H9 (cell line): ENCODE measurements around the gene UBE2D2. TPM values are rescaled to one million over a fixed set of nuclear protein-coding genes. Genes with fewer than 3 reads are reported as not detected.
A peak's percentile ranks its signal among the peaks of the same experiment; 100 is the strongest.

Experiments used
- DNase-seq: peaks from one replicate; pipeline ENCODE4 v3.0.0-alpha.2; 2017
- H2AFZ ChIP-seq: one replicate; pipeline ENCODE4 v1.6.1; 2013; ENCODE audit warnings: mild to moderate bottlenecking, low read length, control low read depth, moderate library complexity
- H2AK5ac ChIP-seq: 2 replicates; pipeline ENCODE4 v1.6.1; 2013; ENCODE audit warnings: low read length, control low read depth, mixed read lengths; ENCODE audit not compliant: insufficient read length
- H2BK120ac ChIP-seq: one replicate; pipeline ENCODE4 v1.6.1; 2013; ENCODE audit warnings: low read depth, mild to moderate bottlenecking, low read length, control low read depth, inconsistent platforms; ENCODE audit not compliant: poor library complexity, severe bottlenecking
- H2BK12ac ChIP-seq: 2 replicates; pipeline ENCODE4 v1.6.1; 2013; ENCODE audit warnings: low read length, control low read depth, mixed read lengths, low read depth; ENCODE audit not compliant: insufficient read length
- H2BK15ac ChIP-seq: 2 replicates; pipeline ENCODE4 v1.6.1; 2013; ENCODE audit warnings: low read depth, low read length, control low read depth
- H2BK20ac ChIP-seq: one replicate; pipeline ENCODE4 v1.6.1; 2013; ENCODE audit warnings: low read depth, mild to moderate bottlenecking, low read length, control low read depth, inconsistent platforms; ENCODE audit not compliant: poor library complexity, severe bottlenecking
- H2BK5ac ChIP-seq: 2 replicates; pipeline ENCODE4 v1.6.1; 2013; ENCODE audit warnings: low read length, control low read depth, mixed read lengths; ENCODE audit not compliant: insufficient read length
- H3K14ac ChIP-seq: 2 replicates; pipeline ENCODE4 v1.6.1; 2013; ENCODE audit warnings: low read length, control low read depth; ENCODE audit not compliant: insufficient read depth
- H3K18ac ChIP-seq: 2 replicates; pipeline ENCODE4 v1.6.1; 2013; ENCODE audit warnings: low read depth, mild to moderate bottlenecking, mixed read lengths, low read length, control low read depth; ENCODE audit not compliant: insufficient read length
- H3K23ac ChIP-seq: 2 replicates; pipeline ENCODE4 v1.6.1; 2013; ENCODE audit warnings: low read length, control low read depth, mixed read lengths, low read depth; ENCODE audit not compliant: insufficient read length
- H3K23me2 ChIP-seq: 2 replicates; pipeline ENCODE4 v1.6.1; 2013; ENCODE audit warnings: low read depth, mild to moderate bottlenecking, mixed read lengths, low read length, control low read depth; ENCODE audit not compliant: insufficient read length, poor library complexity, severe bottlenecking
- H3K27ac ChIP-seq: 2 replicates; pipeline ENCODE4 v1.5.1; 2013; ENCODE audit warnings: low read length, control low read depth, mixed read lengths, low read depth; ENCODE audit not compliant: insufficient read length
- H3K27me3 ChIP-seq: 2 replicates; pipeline ENCODE4 v1.6.1; 2013; ENCODE audit warnings: low read length, control low read depth, inconsistent platforms; ENCODE audit not compliant: insufficient read depth
- H3K4ac ChIP-seq: 2 replicates; pipeline ENCODE4 v1.6.1; 2013; ENCODE audit warnings: low read depth, mild to moderate bottlenecking, control low read depth, inconsistent platforms, low read length, moderate library complexity
- H3K4me1 ChIP-seq: 2 replicates; pipeline ENCODE4 v1.6.1; 2013; ENCODE audit warnings: low read length, control low read depth, inconsistent platforms; ENCODE audit not compliant: insufficient read depth
- H3K4me2 ChIP-seq: 2 replicates; pipeline ENCODE4 v1.6.1; 2013; ENCODE audit warnings: low read length, control low read depth, mixed read lengths; ENCODE audit not compliant: insufficient read length, insufficient read depth
- H3K56ac ChIP-seq: 2 replicates; pipeline ENCODE4 v1.6.1; 2013; ENCODE audit warnings: low read depth, mild to moderate bottlenecking, mixed read lengths, low read length, control low read depth; ENCODE audit not compliant: insufficient read length
- H3K79me1 ChIP-seq: 2 replicates; pipeline ENCODE4 v1.6.1; 2013; ENCODE audit warnings: low read depth, mild to moderate bottlenecking, moderate library complexity, low read length, control low read depth, inconsistent platforms; ENCODE audit not compliant: insufficient read depth, poor library complexity, severe bottlenecking
- H3K79me2 ChIP-seq: 2 replicates; pipeline ENCODE4 v1.6.1; 2013; ENCODE audit warnings: low read length, control low read depth, inconsistent platforms; ENCODE audit not compliant: insufficient read depth
- H3K9ac ChIP-seq: 2 replicates; pipeline ENCODE4 v1.6.1; 2013; ENCODE audit warnings: low read length, control low read depth, mixed read lengths; ENCODE audit not compliant: insufficient read length; ENCODE audit errors: extremely low read depth
- H3K9me3 ChIP-seq: one replicate; pipeline ENCODE4 v1.6.1; 2013; ENCODE audit warnings: low read depth, low read length, inconsistent platforms; ENCODE audit not compliant: control insufficient read depth
- H3T11ph ChIP-seq: one replicate; pipeline ENCODE4 v1.6.1; 2013; ENCODE audit warnings: mild to moderate bottlenecking, low read length, control low read depth, inconsistent platforms
- H4K20me1 ChIP-seq: one replicate; pipeline ENCODE4 v1.6.1; 2013; ENCODE audit not compliant: control insufficient read depth, insufficient read length, insufficient read depth
- H4K5ac ChIP-seq: 2 replicates; pipeline ENCODE4 v1.6.1; 2013; ENCODE audit warnings: low read depth, mild to moderate bottlenecking, mixed read lengths, low read length, control low read depth; ENCODE audit not compliant: insufficient read length
- H4K8ac ChIP-seq: replicated peaks from 2 replicates; pipeline ENCODE4 v1.6.1; 2013; ENCODE audit warnings: low read length, control low read depth, mixed read lengths, low read depth; ENCODE audit not compliant: insufficient read length
- H4K91ac ChIP-seq: 2 replicates; pipeline ENCODE4 v1.6.1; 2013; ENCODE audit warnings: low read depth, mild to moderate bottlenecking, moderate library complexity, mixed read lengths, low read length, control low read depth; ENCODE audit not compliant: insufficient read length
- H3K27ac Mint-ChIP-seq, 3 experiments: 2 replicates in 2 of 3; 3 replicates in 1 of 3; pipeline ENCODE4 v1.8.0; 2020 to 2021; ENCODE audit warnings: mixed read lengths in 3 of 3, mild to moderate bottlenecking in 1 of 3, moderate library complexity in 1 of 3
- H3K27me3 Mint-ChIP-seq: 2 replicates; pipeline ENCODE4 v1.8.0; 2021; ENCODE audit warnings: low read depth, mild to moderate bottlenecking, moderate library complexity, mixed read lengths
- H3K36me3 Mint-ChIP-seq, 3 experiments: 2 replicates in 2 of 3; 3 replicates in 1 of 3; pipeline ENCODE4 v1.8.0; 2020 to 2021; ENCODE audit warnings: low read depth in 3 of 3, mixed read lengths in 3 of 3; ENCODE audit not compliant: insufficient read depth in 1 of 3
- H3K4me1 Mint-ChIP-seq, 2 experiments: 2 replicates each; pipeline ENCODE4 v1.8.0; 2020; ENCODE audit warnings: mixed read lengths in 2 of 2
- H3K4me3 Mint-ChIP-seq, 2 experiments: 2 replicates in 1 of 2; 3 replicates in 1 of 2; pipeline ENCODE4 v1.8.0; 2020 to 2021; ENCODE audit warnings: mild to moderate bottlenecking in 2 of 2, mixed read lengths in 2 of 2, moderate library complexity in 1 of 2
- H3K9me3 Mint-ChIP-seq, 2 experiments: 2 replicates in 1 of 2; 3 replicates in 1 of 2; pipeline ENCODE4 v1.8.0; 2020; ENCODE audit warnings: mild to moderate bottlenecking in 2 of 2, mixed read lengths in 2 of 2, moderate library complexity in 1 of 2
- WGBS: extraction: QIAGEN DNeasy Blood & Tissue Kit; methylation state at CpG from one replicate; pipeline ENCODE4 v1.1.7; 2013; ENCODE audit warnings: missing lambda C conversion rate, low lambda C conversion rate, mixed read lengths; ENCODE audit not compliant: insufficient read length; ENCODE audit errors: extremely low coverage; 5-methylcytosine and 5-hydroxymethylcytosine counted together
- total RNA-seq: library from RNA; stranded (reverse); gene quantifications from 2 replicates; pipeline ENCODE4 v1.2.1, GENCODE V29; 2021
- TF ChIP-seq, protein P1 (sequence below): fragments of 200-600 bp; sonication (generic); conservative IDR thresholded peaks from 3 replicates; pipeline ENCODE4 v1.8.0; 2021; ENCODE audit warnings: antibody characterized with exemption, mild to moderate bottlenecking

UBE2D2 gene
- total RNA-seq, 1 experiment from 2014 or later = 236 TPM

DNA sequence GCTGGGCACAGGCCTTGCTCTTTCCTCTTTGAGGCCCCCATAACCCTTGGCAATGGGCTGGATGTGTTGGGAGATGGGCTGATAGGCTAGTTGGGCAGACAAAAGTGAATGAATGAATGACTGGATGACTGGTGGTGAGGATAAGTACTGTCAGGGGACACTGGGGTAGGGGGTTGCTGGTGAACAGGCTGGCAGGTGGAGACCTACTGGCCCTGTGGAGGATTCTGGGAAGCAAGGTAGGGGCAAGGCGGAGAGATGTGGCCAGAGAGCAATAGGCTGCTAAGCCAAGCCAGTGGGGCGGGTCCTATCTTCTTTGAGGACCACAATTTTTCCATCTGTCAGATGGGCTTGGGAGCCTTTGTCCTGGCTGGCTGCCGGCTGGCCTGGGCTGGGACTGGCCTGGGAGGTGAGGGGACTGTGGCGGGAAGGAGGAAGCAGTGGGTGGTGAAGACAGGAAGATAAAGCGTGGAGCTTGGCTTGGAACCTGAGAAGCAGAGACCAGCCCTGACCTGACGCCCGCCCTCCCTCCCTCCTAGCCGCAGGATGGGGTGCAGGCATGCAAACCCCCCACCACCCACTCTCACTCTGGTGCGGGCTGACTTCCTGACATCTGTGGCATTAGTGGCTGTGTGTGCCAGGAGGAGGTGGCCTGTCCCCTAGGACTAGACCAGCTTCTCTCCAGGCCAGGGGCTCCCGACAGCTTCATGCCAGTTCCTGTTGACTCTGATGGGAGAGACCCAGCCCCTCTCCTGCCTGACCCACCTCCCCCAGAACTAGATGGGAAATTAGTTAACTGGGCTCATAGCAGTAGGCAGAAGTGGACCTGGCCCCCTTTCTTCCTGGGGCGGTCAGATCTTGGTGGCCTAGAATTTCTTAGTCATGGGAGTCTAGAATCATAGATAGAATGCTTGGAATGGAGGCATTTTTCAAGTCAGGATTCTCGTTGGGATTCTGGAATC, 96.5 kb downstream of the UBE2D2 start:
- H3K27me3 Mint-ChIP-seq = no peaks in the 10 kb centered on the region
- Histone ChIP-seq H2BK5ac (no peak overlapping the region), H2BK20ac (no peak overlapping the region), H3K27me3 (no peaks in the 10 kb centered on the region), H3T11ph (no peak overlapping the region), H3K23ac (no peak overlapping the region), H3K56ac (no peak overlapping the region), H3K27ac (no peak overlapping the region), H4K20me1 (peaks cover 9% of the 10 kb centered on the region), H3K4me1 (peaks cover 42% of the 10 kb centered on the region), H4K8ac (no peak overlapping the region), H4K91ac (no peak overlapping the region), H2AK5ac (no peak overlapping the region), H2BK15ac (no peak overlapping the region), H3K9me3 (no peaks in the 10 kb centered on the region), H4K5ac (no peak overlapping the region), H2BK12ac (no peak overlapping the region), H3K79me1 (peaks cover 23% of the 10 kb centered on the region), H3K14ac (no peak overlapping the region), H3K23me2 (peaks cover 4% of the 10 kb centered on the region), H2BK120ac (no peak overlapping the region), H3K4ac (no peak overlapping the region), H3K9ac (no peak overlapping the region), H3K79me2 (peaks cover 73% of the 10 kb centered on the region; the same call in 1 of the 2 replicates), H2AFZ (no peak overlapping the region), H3K4me2 (no peak overlapping the region), H3K18ac (no peak overlapping the region)
- H3K27ac Mint-ChIP-seq = peak overlapping the region in 1 of 3 experiments; percentile 56; a peak in 4 of 7 replicates
- peak overlapping the region in 1 of 2 experiments; percentile 15; a peak in 2 of 5 replicates for H3K4me3 Mint-ChIP-seq
- peaks cover 66 to 79% of the 10 kb centered on the region in 2 experiments for H3K4me1 Mint-ChIP-seq
- no CpG with 5 or more reads among the region's 12 CpGs for WGBS
- H3K36me3 Mint-ChIP-seq = peaks cover 0 to 10% (median 0%) of the 10 kb centered on the region in 3 experiments; a peak in 2 of 7 replicates
- H3K9me3 Mint-ChIP-seq = no peaks in the 10 kb centered on the region
- TF ChIP-seq, protein P1, sequence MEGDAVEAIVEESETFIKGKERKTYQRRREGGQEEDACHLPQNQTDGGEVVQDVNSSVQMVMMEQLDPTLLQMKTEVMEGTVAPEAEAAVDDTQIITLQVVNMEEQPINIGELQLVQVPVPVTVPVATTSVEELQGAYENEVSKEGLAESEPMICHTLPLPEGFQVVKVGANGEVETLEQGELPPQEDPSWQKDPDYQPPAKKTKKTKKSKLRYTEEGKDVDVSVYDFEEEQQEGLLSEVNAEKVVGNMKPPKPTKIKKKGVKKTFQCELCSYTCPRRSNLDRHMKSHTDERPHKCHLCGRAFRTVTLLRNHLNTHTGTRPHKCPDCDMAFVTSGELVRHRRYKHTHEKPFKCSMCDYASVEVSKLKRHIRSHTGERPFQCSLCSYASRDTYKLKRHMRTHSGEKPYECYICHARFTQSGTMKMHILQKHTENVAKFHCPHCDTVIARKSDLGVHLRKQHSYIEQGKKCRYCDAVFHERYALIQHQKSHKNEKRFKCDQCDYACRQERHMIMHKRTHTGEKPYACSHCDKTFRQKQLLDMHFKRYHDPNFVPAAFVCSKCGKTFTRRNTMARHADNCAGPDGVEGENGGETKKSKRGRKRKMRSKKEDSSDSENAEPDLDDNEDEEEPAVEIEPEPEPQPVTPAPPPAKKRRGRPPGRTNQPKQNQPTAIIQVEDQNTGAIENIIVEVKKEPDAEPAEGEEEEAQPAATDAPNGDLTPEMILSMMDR = no peak
- no peak for DNase-seq
